Measurements from ENCODE around the gene PLIN5. TPM values are rescaled to one million over a fixed set of nuclear protein-coding genes. Genes with fewer than 3 reads are reported as not detected.
A peak's percentile ranks its signal among the peaks of the same experiment; 100 is the strongest.
"Not testable (repeated sequence)": the region's sequence is repeated elsewhere in the genome, so short reads cannot be mapped to it uniquely, and the experiment has no call there.

PLIN5 gene
- total RNA-seq, 1 donor from 2014 or later: 0.06 TPM

DNA sequence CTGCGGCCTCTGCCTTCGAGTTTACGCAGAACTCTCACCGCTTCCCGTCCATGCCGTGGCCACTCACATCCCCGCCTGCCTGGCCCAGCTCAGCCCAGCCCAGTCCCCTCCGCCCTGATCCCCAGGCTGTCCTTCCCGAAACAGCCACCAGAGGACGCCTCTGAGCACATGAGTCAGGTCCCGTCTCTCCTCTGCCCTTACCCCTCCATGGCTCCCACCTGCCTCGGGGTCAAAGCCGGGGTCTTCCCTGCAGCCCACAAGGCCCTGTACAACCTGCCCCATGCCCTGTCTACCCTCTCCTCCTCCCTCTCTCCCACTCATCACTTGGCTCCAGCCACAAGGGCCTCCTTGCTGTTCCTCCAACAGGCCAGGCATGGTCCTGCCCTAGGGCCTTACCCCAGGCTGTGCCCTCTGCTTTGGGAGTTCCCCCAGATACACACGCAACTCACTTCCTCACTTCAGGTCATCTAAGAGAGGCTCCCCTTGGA is 32.6 kb upstream of the PLIN5 start:
- no peak for DNase-seq (ENCODE audit: low read depth)

DNA sequence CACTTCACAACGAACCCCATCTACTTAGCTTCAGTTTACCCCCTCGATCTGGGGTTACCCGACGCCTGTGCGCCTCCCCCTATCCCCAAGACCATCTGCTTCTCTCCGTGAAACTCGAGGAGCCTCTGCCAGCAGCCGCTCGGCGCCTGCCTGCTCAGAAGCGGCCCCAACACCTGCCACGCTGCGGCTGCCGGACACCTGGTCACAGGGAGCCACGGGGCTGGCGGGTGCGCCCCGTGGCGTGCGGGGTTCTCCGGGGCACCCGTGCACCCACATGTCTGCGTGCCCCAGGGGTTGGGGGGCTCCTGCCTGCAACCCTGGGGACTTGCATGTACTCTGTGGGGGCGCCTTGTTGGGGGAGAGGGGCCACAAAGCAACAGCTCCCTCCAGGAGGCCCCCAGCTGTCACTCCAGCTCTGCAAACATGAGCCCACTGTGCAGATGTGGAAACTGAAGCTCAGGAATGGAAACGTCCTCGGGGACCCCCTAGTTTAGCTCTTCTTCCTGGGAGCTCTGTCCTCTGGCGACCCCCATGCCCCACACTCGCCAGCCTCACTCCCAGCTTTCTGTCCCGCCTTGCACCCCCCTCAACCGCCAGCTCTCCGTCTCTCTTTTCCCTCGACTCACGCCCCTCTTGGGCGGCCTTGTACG is 31.5 kb upstream of the PLIN5 start:
- no peak for DNase-seq (ENCODE audit: low read depth)
- TF ChIP-seq, protein P1, sequence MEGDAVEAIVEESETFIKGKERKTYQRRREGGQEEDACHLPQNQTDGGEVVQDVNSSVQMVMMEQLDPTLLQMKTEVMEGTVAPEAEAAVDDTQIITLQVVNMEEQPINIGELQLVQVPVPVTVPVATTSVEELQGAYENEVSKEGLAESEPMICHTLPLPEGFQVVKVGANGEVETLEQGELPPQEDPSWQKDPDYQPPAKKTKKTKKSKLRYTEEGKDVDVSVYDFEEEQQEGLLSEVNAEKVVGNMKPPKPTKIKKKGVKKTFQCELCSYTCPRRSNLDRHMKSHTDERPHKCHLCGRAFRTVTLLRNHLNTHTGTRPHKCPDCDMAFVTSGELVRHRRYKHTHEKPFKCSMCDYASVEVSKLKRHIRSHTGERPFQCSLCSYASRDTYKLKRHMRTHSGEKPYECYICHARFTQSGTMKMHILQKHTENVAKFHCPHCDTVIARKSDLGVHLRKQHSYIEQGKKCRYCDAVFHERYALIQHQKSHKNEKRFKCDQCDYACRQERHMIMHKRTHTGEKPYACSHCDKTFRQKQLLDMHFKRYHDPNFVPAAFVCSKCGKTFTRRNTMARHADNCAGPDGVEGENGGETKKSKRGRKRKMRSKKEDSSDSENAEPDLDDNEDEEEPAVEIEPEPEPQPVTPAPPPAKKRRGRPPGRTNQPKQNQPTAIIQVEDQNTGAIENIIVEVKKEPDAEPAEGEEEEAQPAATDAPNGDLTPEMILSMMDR (conservative IDR thresholded peaks at IDR 0.05; ENCODE audit: low read depth, low read length): no peak
- no peak overlapping the region for H3K4me3 ChIP-seq (ENCODE audit: low read depth, low read length)

More for the DNA sequence above, 32.6 kb upstream of the PLIN5 start:
- no peak overlapping the region for H3K4me3 ChIP-seq (ENCODE audit: low read depth, low read length)
- TF ChIP-seq, protein P1 (conservative IDR thresholded peaks at IDR 0.05; ENCODE audit: low read depth, low read length): peak; percentile 85

DNA sequence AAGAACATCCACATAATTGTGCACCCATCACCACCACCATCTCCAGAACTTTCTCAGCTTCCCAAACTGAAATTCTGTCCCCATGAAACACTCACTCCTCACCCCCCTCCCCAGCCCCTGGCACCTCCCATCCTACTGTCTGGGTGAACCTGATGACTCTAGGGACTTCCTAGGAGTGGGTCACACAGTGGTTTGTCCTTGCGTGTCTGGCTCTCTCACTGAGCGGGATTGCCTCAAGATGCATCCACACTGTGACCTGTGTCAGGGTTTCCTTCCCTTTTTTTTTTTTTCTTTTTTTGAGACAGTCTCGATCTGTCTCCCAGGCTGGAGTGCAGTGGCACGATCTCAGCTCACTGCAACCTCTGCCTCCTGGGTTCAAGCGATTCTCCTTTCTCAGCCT is 28.5 kb upstream of the PLIN5 start:
- DNase-seq (ENCODE audit: low read depth); H3K4me3 ChIP-seq (ENCODE audit: low read depth, low read length): not testable (repeated sequence)

DNA sequence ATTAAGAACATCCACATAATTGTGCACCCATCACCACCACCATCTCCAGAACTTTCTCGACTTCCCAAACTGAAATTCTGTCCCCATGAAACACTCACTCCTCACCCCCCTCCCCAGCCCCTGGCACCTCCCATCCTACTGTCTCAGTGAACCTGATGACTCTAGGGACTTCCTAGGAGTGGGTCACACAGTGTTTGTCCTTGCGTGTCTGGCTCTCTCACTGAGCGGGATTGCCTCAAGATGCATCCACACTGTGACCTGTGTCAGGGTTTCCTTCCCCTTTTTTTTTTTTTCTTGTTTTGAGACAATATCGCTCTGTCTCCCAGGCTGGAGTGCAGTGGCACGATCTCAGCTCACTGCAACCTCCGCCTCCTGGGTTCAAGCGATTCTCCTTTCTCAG is 27.1 kb upstream of the PLIN5 start:
- DNase-seq (ENCODE audit: low read depth): not testable (repeated sequence)

DNA sequence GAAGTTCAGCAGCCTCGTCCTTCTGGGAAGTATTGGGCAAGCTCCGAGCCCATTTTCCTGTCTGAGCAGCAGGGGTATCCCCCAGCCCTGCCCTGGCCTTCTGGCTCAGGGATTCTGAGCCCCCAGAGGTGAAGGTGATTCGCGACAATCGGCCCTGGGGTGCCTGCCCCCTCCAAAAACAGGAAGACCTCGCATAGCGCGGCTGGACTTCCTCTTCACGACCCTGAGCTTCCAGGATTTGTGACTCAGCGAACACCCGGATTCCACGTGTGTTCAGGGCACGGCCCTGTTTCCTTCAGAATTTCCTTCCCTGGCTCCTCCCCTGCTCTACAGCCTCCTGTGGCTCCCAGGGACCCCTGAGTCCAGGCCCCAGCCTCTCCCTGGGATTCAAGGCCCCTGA is 24.5 kb upstream of the PLIN5 start, which contains the start of gene SEMA6B:
Gene SEMA6B (minus strand): TSS at position 116 of the 400 bp plus-strand sequence. CDS start 1,227 bp downstream, outside the sequence.
- no peak within 1 kb of the TSS for H3K4me3 ChIP-seq (ENCODE audit: low read depth, low read length)
- TF ChIP-seq, protein P1 (conservative IDR thresholded peaks at IDR 0.05; ENCODE audit: low read depth, low read length): no peak
- DNase-seq (ENCODE audit: low read depth): no peak

More for the DNA sequence above, 27.1 kb upstream of the PLIN5 start:
- not testable (repeated sequence) for H3K4me3 ChIP-seq (ENCODE audit: low read depth, low read length)

DNA sequence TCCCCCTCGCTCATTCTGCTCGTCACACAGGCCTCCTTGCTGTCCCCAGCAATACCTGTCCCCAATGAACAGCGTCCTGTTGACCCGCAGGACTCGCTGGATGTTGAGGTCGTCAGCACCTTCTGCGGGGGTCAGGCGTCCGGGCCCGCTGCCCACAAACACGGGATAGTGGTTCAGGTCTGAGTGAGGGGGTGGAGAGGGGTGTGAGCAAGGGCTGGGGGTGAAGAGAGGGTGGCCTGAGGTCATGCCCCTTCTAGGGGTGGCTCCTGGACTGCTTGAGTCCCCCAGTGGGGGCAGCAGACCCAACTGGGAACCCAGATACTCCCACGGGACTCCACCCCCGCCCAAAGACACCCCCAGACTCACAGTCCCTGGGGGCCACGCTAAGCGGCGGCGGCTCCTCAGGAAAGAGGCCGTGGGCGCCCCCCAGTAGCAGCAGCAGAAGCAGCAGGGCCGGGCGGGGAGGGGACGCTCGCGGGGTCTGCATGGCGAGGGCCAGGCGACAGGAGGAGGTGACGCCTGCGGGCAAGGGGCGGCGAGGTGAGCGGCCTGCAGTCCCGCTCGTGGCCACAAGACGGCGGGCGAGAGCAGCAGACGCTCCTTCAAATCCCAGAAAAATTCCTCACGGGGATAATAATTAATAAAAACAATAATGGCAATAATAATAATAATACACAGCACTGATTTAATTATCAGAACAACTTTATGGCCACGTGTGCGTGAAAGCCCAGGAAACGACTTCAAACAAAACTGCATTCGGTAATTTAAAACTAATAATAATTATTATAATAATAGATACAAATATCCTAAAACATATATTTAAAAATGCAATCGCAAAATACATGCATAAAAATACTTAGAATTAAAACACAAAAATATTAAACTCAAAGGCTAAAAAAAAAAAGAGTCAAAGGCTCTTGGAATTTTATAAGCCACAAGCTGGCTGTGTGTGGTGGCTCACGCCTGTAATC is 23.2 kb upstream of the PLIN5 start:
- DNase-seq (ENCODE audit: low read depth): no peak
- TF ChIP-seq, protein P1 (conservative IDR thresholded peaks at IDR 0.05; ENCODE audit: low read depth, low read length): peak; percentile 88
- no peak overlapping the region for H3K4me3 ChIP-seq (ENCODE audit: low read depth, low read length)

DNA sequence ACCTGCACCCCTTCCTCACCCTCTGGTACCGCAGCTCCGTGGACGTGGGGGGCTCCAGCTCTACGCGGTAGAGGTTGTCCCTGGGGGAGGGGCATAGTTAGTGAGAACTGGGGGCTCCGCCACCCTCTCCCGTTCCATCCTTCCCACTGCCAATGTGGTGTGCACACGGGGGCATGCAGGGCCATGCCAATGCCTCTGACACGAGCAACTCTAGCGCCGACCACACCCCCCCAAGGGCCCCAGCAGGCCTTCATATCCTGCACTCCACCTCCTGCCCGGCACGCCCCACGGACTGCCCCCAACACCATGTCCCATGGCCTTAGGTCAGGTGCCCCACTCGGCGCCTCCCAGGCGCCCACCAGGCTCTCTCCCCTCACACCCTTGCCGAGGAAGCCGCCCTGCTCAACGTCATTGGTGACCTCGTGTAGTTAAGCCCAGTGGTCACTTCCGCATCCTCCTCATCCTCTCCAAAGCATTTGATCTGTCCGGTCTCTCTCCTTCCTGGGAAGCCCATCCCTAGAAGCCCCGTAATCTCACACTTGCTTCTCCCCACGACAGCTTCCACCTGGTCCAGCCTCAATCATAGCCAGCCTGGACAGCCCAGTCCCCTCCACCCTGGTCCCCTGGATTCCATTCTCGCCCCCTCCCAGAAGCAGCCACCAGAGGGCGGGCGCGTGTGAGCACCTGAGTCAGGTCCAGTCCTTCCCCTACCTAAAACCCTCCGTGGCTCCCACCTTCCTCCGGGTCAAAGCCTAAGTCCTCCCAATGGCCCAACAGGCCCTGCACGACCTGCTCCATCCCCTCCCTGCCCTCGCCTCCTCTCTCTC is 22.3 kb upstream of the PLIN5 start:
- TF ChIP-seq, protein P1 (conservative IDR thresholded peaks at IDR 0.05; ENCODE audit: low read depth, low read length): peak; percentile 32
- H3K4me3 ChIP-seq (ENCODE audit: low read depth, low read length): no peak overlapping the region
- DNase-seq (ENCODE audit: low read depth): no peak
